Nephron progenitor cell (in vitro differentiated cells): ENCODE measurements around the gene DOCK9.

Source experiments
- DNase-seq: peaks from one replicate; pipeline ENCODE4 v3.0.0; 2021
- H3K27ac Mint-ChIP-seq: 2 replicates; pipeline ENCODE4 v1.8.0; 2021; ENCODE audit warnings: mild to moderate bottlenecking, moderate library complexity, mixed read lengths
- H3K27me3 Mint-ChIP-seq: 2 replicates; pipeline ENCODE4 v1.8.0; 2021; ENCODE audit warnings: mild to moderate bottlenecking, low read depth, mixed read lengths; ENCODE audit not compliant: poor library complexity
- H3K36me3 Mint-ChIP-seq: 2 replicates; pipeline ENCODE4 v1.8.0; 2021; ENCODE audit warnings: low read depth, mixed read lengths
- H3K4me1 Mint-ChIP-seq: 2 replicates; pipeline ENCODE4 v1.8.0; 2021; ENCODE audit warnings: mixed read lengths
- H3K4me3 Mint-ChIP-seq: 2 replicates; pipeline ENCODE4 v1.8.0; 2021; ENCODE audit warnings: mild to moderate bottlenecking, moderate library complexity, mixed read lengths
- H3K9me3 Mint-ChIP-seq: 2 replicates; pipeline ENCODE4 v1.8.0; 2021; ENCODE audit warnings: mild to moderate bottlenecking, moderate library complexity, mixed read lengths
- CTCF ChIP-seq: fragments of 200-600 bp; sonication (generic); IDR thresholded peaks from 2 replicates; pipeline ENCODE4 v1.5.0; 2021; ENCODE audit warnings: antibody characterized with exemption

The DOCK9 gene

GRCh38 chr13:98752467-98753290 lies 225.2 kb downstream of the DOCK9 start, which contains the start of gene SLC15A1:
Gene SLC15A1, minus strand, starts transcription at chr13:98752672. Its CDS starts 74 bp downstream, at chr13:98752598.
- no peak for TF ChIP-seq CTCF
- H3K27me3 Mint-ChIP-seq: peaks cover 66% of the 10 kb centered on the region
- peak within 1 kb of the TSS; percentile 83 for H3K4me3 Mint-ChIP-seq
- DNase-seq: peak; percentile 41
- H3K4me1 Mint-ChIP-seq: peaks cover 7% of the 10 kb centered on the region
- no peak within 1 kb of the TSS for H3K27ac Mint-ChIP-seq
- peaks cover 8% of the 10 kb centered on the region for H3K36me3 Mint-ChIP-seq
- peaks cover 32% of the 10 kb centered on the region for H3K9me3 Mint-ChIP-seq

- TF ChIP-seq CTCF: no peak
- H3K4me3 Mint-ChIP-seq: peak overlapping the region; percentile 83
- H3K27me3 Mint-ChIP-seq: peaks cover 66% of the 10 kb centered on the region
- no peak overlapping the region for H3K27ac Mint-ChIP-seq
- peak; percentile 49 for DNase-seq
- peaks cover 7% of the 10 kb centered on the region for H3K4me1 Mint-ChIP-seq
- peaks cover 32% of the 10 kb centered on the region for H3K9me3 Mint-ChIP-seq
- peaks cover 8% of the 10 kb centered on the region for H3K36me3 Mint-ChIP-seq
These were observed 225.9 kb downstream of the DOCK9 start for GRCh38 chr13:98751861-98752466.

GRCh38 chr13:98751367-98751782 lies 226.5 kb downstream of the DOCK9 start:
- H3K4me3 Mint-ChIP-seq: peak overlapping the region; percentile 83
- peaks cover 8% of the 10 kb centered on the region for H3K36me3 Mint-ChIP-seq
- peaks cover 7% of the 10 kb centered on the region for H3K4me1 Mint-ChIP-seq
- H3K27me3 Mint-ChIP-seq: peaks cover 69% of the 10 kb centered on the region
- peak; percentile 26 for DNase-seq
- no peak for TF ChIP-seq CTCF
- H3K27ac Mint-ChIP-seq: no peak overlapping the region
- peaks cover 32% of the 10 kb centered on the region for H3K9me3 Mint-ChIP-seq

GRCh38 chr13:98749501-98749900 lies 228.4 kb downstream of the DOCK9 start:
- no peak for DNase-seq
- Mint-ChIP-seq H3K4me1 (peaks cover 7% of the 10 kb centered on the region), H3K4me3 (no peak overlapping the region), H3K27me3 (peaks cover 64% of the 10 kb centered on the region), H3K9me3 (peaks cover 36% of the 10 kb centered on the region), H3K36me3 (peaks cover 8% of the 10 kb centered on the region), H3K27ac (no peak overlapping the region)
- no peak for TF ChIP-seq CTCF

GRCh38 chr13:98746968-98747367 lies 230.9 kb downstream of the DOCK9 start:
- H3K27ac Mint-ChIP-seq: no peak overlapping the region
- no peak for TF ChIP-seq CTCF

More at GRCh38 chr13:98746968-98747367, 230.9 kb downstream of the DOCK9 start:
- H3K36me3 Mint-ChIP-seq: no peaks in the 10 kb centered on the region
- peaks cover 16% of the 10 kb centered on the region for H3K9me3 Mint-ChIP-seq
- H3K27me3 Mint-ChIP-seq: peaks cover 41% of the 10 kb centered on the region
- DNase-seq: no peak
- H3K4me3 Mint-ChIP-seq: no peak overlapping the region
- H3K4me1 Mint-ChIP-seq: peaks cover 10% of the 10 kb centered on the region
